H1 (cell line): ENCODE data around the gene ZNF526. TPM values are rescaled to one million over a fixed set of nuclear protein-coding genes. Genes with fewer than 3 reads are reported as not detected.

ENCODE experiments used
- ATF2 ChIP-seq: IDR thresholded peaks from 2 replicates; pipeline ENCODE4 v1.6.1; 2012; ENCODE audit warnings: low read length, inconsistent platforms
- CTCF ChIP-seq, 3 experiments: IDR thresholded peaks; 1 replicate in 2 of 3; 2 replicates in 1 of 3; pipeline versions ENCODE4 v1.5.1 to v1.6.1; 2011; ENCODE audit warnings: low read length in 3 of 3, mild to moderate bottlenecking in 3 of 3, inconsistent platforms in 2 of 3, low read depth in 1 of 3, moderate library complexity in 1 of 3; ENCODE audit not compliant: insufficient read depth in 1 of 3; ENCODE audit errors: control extremely low read depth in 1 of 3
- E2F6 ChIP-seq: IDR thresholded peaks from 2 replicates; pipeline ENCODE4 v1.6.1; 2012; ENCODE audit warnings: inconsistent platforms
- JUND ChIP-seq: IDR thresholded peaks from 2 replicates; pipeline ENCODE4 v1.6.1; 2011; ENCODE audit warnings: mild to moderate bottlenecking, improper control_type of control experiment, low read length
- KDM4A ChIP-seq: IDR thresholded peaks from one replicate; pipeline ENCODE4 v1.7.1; 2012; ENCODE audit warnings: low read depth, mild to moderate bottlenecking, moderate library complexity, low read length, inconsistent platforms; ENCODE audit not compliant: severe bottlenecking
- POLR2A ChIP-seq, 2 experiments: IDR thresholded peaks; 1 replicate in 1 of 2; 2 replicates in 1 of 2; pipeline ENCODE4 v1.6.1; 2011; ENCODE audit warnings: low read depth in 2 of 2, low read length in 2 of 2, mild to moderate bottlenecking in 2 of 2; ENCODE audit errors: control extremely low read depth in 1 of 2
- POLR2AphosphoS5 ChIP-seq: IDR thresholded peaks from 2 replicates; pipeline ENCODE4 v1.6.1; 2011; ENCODE audit warnings: low read depth, low read length
- SIN3A ChIP-seq, 2 experiments: IDR thresholded peaks in 1 of 2; conservative IDR thresholded peaks in 1 of 2; 2 replicates each; pipeline ENCODE4 v1.6.1; 2011 to 2012; ENCODE audit warnings: low read length in 2 of 2, improper control_type of control experiment in 1 of 2, low read depth in 1 of 2, mild to moderate bottlenecking in 1 of 2
- SRF ChIP-seq: IDR thresholded peaks from 2 replicates; pipeline ENCODE4 v1.6.1; 2011; ENCODE audit warnings: mild to moderate bottlenecking, low read depth, low read length, moderate library complexity
- TBP ChIP-seq: IDR thresholded peaks from 2 replicates; pipeline ENCODE4 v1.6.1; 2011; ENCODE audit warnings: low read depth, low read length, improper control_type of control experiment
- polyA plus RNA-seq, 7 experiments: library from polyadenylated mRNA; depleted of rRNA in 3 of 7; stranded (reverse) in 5 of 7; unstranded in 2 of 7; fragments of >200 nt in 5 of 7; fragments of 200-250 nt in 2 of 7; gene quantifications; 1 replicate in 5 of 7; 2 replicates in 1 of 7; 4 replicates in 1 of 7; pipeline versions ENCODE4 v1.2.1 to v1.2.3, GENCODE V29; 2011 to 2013; ENCODE audit warnings: missing spikeins in 2 of 7, mixed read lengths in 2 of 7
- total RNA-seq: library from RNA; stranded (reverse); fragmentation: NEBNext Ultra II Directional; extraction: Animal tissue kit (Norgen Biotek cat#: 25700); gene quantifications from 2 replicates; pipeline ENCODE4 v1.2.1, GENCODE V29; 2021

Gene ZNF526
- total and polyA plus RNA-seq, 2 of the 8 experiments (the other 6 are each of a cell fraction or from before 2014, with no cell fraction given) = 8.4 to 14.1 TPM

- TF ChIP-seq SIN3A (conservative IDR thresholded peaks at IDR 0.05 in 1 of 2, IDR thresholded peaks at IDR 0.05 in 1 of 2; ENCODE audit: low read depth in 1 of 2, low read length in 2 of 2) = peak in 1 of 2 experiments; percentile 59; a peak in 1 of 4 replicates
- TF ChIP-seq TBP = peak; percentile 32
- no peak for TF ChIP-seq SRF
- peak; percentile 59 for TF ChIP-seq KDM4A
- TF ChIP-seq POLR2AphosphoS5 = peak; percentile 60
- TF ChIP-seq POLR2A (IDR thresholded peaks at IDR 0.05; ENCODE audit: control extremely low read depth in 1 of 2, low read depth in 2 of 2, low read length in 2 of 2) = no peak
- TF ChIP-seq ATF2 = no peak
- peak; percentile 60; the same call in 1 of the 2 replicates for TF ChIP-seq JUND
- peak in 1 of 3 experiments; percentile 6; a peak in 1 of 4 replicates for TF ChIP-seq CTCF (IDR thresholded peaks at IDR 0.05; ENCODE audit: control extremely low read depth in 1 of 3, insufficient read depth in 1 of 3, low read depth in 1 of 3, low read length in 3 of 3)
- TF ChIP-seq E2F6 = no peak; the same call in 1 of the 2 replicates
These were observed 3.2 kb upstream of the ZNF526 start (continued) for GRCh38 chr19:42216653-42217519.
